Nephron (organoid): Measurements from ENCODE around the gene ARID1B.

Experiments
- H3K27ac Mint-ChIP-seq, 3 experiments: 2 replicates each; pipeline ENCODE4 v1.8.0; 2020; ENCODE audit warnings: mixed read lengths in 3 of 3, mild to moderate bottlenecking in 2 of 3, moderate library complexity in 1 of 3
- H3K27me3 Mint-ChIP-seq: 2 replicates; pipeline ENCODE4 v1.8.0; 2021; ENCODE audit warnings: low read depth, mild to moderate bottlenecking, moderate library complexity, mixed read lengths
- H3K36me3 Mint-ChIP-seq: 2 replicates; pipeline ENCODE4 v1.8.0; 2020; ENCODE audit warnings: low read depth, mixed read lengths
- H3K4me1 Mint-ChIP-seq: 2 replicates; pipeline ENCODE4 v1.8.0; 2020; ENCODE audit warnings: mixed read lengths
- H3K4me3 Mint-ChIP-seq, 3 experiments: 2 replicates each; pipeline ENCODE4 v1.8.0; 2020; ENCODE audit warnings: mild to moderate bottlenecking in 3 of 3, mixed read lengths in 3 of 3, moderate library complexity in 2 of 3
- H3K9me3 Mint-ChIP-seq: 2 replicates; pipeline ENCODE4 v1.8.0; 2020; ENCODE audit warnings: mixed read lengths
- TF ChIP-seq, protein P1 (sequence below), 3 experiments: fragments of 200-600 bp; sonication (generic); IDR thresholded peaks; one replicate each; pipeline ENCODE4 v1.5.0; 2021; ENCODE audit warnings: antibody characterized with exemption in 3 of 3; ENCODE audit not compliant: unreplicated experiment in 3 of 3

ARID1B gene

DNA sequence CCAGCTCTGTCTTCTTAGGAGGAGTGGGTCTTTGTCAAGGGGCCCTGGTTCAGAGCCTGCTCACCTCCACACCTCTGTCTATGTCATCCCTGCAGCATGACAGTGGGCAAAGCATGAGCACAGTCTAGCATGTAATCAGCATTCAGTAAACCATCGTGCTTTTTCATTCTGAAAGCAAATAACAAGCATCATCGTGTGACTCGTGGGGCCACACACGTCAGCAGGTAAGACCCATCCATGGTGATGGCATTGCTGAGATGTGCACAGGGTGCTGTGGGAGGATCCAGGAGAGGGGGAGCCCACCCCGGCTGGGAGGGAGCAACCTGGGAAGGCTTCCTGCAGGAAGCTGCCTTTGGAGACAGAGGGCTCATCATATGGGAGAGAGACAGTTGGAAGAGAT, 439.4 kb downstream of the ARID1B start:
- H3K4me3 Mint-ChIP-seq = no peak overlapping the region
- no peaks in the 10 kb centered on the region for H3K4me1 Mint-ChIP-seq
- no peaks in the 10 kb centered on the region for H3K9me3 Mint-ChIP-seq
- H3K36me3 Mint-ChIP-seq = peaks cover 8% of the 10 kb centered on the region
- TF ChIP-seq, protein P1, sequence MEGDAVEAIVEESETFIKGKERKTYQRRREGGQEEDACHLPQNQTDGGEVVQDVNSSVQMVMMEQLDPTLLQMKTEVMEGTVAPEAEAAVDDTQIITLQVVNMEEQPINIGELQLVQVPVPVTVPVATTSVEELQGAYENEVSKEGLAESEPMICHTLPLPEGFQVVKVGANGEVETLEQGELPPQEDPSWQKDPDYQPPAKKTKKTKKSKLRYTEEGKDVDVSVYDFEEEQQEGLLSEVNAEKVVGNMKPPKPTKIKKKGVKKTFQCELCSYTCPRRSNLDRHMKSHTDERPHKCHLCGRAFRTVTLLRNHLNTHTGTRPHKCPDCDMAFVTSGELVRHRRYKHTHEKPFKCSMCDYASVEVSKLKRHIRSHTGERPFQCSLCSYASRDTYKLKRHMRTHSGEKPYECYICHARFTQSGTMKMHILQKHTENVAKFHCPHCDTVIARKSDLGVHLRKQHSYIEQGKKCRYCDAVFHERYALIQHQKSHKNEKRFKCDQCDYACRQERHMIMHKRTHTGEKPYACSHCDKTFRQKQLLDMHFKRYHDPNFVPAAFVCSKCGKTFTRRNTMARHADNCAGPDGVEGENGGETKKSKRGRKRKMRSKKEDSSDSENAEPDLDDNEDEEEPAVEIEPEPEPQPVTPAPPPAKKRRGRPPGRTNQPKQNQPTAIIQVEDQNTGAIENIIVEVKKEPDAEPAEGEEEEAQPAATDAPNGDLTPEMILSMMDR (IDR thresholded peaks at IDR 0.05; ENCODE audit: unreplicated experiment in 3 of 3) = no peak
- H3K27ac Mint-ChIP-seq = no peak overlapping the region
- peaks cover 3% of the 10 kb centered on the region for H3K27me3 Mint-ChIP-seq

DNA sequence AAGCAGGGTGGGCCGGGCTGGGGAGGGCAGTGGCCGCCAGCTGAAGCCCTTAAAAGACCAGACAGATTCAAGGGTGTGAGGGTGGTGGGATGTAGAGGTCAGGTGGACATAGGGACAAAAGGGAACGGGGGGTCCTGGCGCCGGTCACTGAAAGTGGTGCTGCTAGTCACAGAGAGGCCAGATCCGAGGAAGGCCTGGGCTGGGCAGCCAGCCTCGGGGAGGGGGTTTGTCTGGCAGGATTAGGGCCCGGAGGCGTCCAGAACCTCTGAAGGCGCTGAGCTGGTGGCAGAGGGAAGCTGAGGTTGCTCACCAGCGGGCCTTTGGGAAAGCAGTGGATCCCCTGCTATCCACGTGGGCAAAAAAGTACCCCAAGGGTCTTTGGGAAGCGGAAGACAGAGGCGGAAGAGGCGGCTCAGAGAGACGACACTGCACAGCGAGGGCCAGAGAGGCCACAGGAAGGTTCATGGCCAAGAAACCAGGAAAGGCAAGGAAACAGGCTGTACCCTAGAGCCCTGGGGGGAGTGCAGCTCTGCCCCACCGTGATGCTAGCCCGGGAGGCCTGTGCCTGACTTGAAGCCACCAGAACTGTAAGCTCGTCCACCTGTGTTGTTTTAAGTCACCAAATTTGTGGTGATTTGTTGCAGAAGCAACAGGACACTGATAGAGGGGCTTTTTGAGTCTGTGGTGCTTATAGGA, 440.2 kb downstream of the ARID1B start:
- no peaks in the 10 kb centered on the region for H3K4me1 Mint-ChIP-seq
- H3K9me3 Mint-ChIP-seq = no peaks in the 10 kb centered on the region
- no peak overlapping the region for H3K4me3 Mint-ChIP-seq
- H3K36me3 Mint-ChIP-seq = peaks cover 8% of the 10 kb centered on the region
- peaks cover 3% of the 10 kb centered on the region for H3K27me3 Mint-ChIP-seq
- TF ChIP-seq, protein P1 (IDR thresholded peaks at IDR 0.05; ENCODE audit: unreplicated experiment in 3 of 3) = no peak
- H3K27ac Mint-ChIP-seq = no peak overlapping the region

DNA sequence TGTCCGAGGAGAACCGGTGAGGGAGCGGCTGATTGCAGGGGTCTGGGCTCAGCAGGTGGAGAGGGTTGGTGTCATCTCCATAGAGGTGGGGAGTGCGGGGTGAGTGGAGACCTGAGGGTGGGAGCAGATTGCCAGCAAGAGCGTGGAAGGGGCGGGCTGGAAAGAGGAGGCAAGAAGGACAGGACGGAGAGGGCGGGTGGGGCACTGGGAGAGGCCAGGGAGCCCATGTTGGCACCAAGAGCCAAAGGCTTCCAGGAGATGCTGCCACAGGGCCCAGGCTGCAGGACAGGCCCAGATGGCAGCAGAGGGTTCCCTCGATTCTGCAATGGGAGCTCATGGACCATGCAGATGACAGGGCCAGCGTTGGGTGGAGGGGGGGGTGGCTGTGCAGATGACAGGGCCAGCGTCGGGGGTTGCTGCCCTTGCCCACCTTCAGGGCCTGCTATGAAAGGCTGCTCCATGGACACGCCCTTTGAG, 440.8 kb downstream of the ARID1B start:
- Mint-ChIP-seq H3K4me3 (no peak overlapping the region), H3K4me1 (no peaks in the 10 kb centered on the region), H3K36me3 (peaks cover 8% of the 10 kb centered on the region), H3K9me3 (no peaks in the 10 kb centered on the region), H3K27me3 (peaks cover 8% of the 10 kb centered on the region), H3K27ac (no peak overlapping the region)
- TF ChIP-seq, protein P1 (IDR thresholded peaks at IDR 0.05; ENCODE audit: unreplicated experiment in 3 of 3) = no peak

DNA sequence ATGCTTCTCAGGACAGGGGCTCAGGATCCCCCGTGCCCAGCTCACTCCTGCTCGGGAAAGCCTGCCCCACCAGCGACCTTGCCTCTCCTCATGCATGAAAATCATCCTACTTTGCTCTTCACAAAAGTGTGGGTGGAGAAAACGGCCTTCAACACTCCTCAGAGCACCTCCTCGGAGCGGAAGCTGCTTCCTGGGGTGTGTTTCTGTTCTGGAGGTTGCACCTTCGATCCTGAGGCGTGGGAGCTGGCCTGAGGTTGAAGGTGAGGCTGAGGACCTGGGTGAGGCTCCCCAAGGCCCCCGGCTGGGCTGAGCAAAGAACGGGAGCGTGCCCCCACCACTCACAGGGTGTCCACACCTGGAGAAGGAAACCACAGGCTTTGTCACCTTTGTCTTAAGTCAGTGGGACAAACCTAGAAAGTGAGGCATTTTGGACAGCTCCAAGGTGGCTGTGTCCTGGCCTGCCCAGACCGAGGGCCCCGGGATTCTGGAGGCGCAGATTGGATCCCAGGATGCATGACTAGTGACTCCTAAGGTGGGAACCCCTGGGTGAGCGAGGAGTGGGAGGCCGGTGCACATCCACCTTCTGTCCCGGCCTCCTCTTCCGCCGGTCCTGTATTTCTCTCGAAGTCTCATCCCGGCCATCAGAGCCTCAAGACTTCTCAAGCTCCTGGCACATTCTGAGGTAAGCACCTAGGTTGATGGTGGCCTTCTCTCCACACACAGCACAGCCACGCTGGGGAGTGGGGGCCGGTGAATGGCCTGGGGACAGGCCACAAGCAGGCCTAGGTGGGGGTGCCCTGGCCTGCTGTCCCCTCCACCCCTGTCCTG, 441.4 kb downstream of the ARID1B start:
- TF ChIP-seq, protein P1 (IDR thresholded peaks at IDR 0.05; ENCODE audit: unreplicated experiment in 3 of 3) = no peak
- Mint-ChIP-seq H3K4me1 (peaks cover 2% of the 10 kb centered on the region), H3K27me3 (peaks cover 13% of the 10 kb centered on the region), H3K27ac (no peak overlapping the region), H3K36me3 (peaks cover 4% of the 10 kb centered on the region), H3K4me3 (no peak overlapping the region), H3K9me3 (no peaks in the 10 kb centered on the region)

DNA sequence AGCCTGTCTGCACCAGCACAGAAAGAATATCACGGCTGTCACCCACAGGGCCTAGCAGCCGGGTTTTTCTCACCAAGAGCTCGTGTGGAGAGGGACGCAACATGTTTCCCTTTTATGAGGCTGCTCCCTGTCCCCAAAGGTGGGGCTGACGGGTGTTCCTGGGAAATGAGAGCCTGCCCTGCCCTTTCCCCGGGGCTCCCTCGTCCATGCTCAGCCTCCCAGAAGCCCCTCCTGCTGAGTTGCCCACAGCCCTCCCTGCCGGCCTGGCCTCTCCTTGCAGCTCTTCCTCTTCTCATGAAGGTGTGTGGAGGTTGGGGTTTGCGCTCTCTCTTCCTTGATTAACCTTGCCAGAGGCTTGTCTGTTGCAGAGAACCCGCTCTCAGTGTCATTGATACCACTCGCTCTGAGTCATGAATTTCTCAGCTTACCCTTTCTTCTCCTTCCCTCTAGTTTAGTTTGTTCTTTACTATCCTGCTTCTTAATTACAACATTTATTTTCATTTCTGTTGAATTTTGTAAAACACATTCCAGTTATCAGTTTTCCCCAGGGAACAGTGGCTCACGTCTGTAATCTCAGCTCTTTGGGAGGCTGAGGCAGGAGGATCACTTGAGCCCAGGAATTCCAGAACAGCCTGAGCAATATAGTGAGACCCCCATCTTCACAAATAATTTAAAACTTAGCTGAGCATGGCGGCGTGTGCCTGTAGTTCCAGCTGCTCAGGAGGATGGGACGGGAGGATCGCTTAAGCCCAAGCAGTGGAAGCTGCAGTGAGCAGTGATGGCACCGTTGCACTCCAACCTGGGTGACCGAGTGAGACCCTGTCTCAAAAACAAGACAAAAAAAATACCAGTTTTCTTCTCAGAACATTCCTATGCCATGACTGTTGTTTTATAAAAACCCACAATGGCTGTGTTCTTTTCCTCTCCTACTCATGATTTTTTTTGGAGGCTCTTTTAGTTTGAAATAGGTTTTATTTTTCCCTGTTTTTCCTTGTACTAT, 442.3 kb downstream of the ARID1B start:
- peaks cover 18% of the 10 kb centered on the region for H3K27me3 Mint-ChIP-seq
- TF ChIP-seq, protein P1 (IDR thresholded peaks at IDR 0.05; ENCODE audit: unreplicated experiment in 3 of 3) = no peak

More for the DNA sequence above, 442.3 kb downstream of the ARID1B start:
- H3K4me3 Mint-ChIP-seq = no peak overlapping the region
- peaks cover 7% of the 10 kb centered on the region for H3K4me1 Mint-ChIP-seq
- no peaks in the 10 kb centered on the region for H3K9me3 Mint-ChIP-seq
- H3K27ac Mint-ChIP-seq = no peak overlapping the region
- H3K36me3 Mint-ChIP-seq = peaks cover under 1% of the 10 kb centered on the region
